Tibial nerve (tissue), 4 donors: Measurements from ENCODE around the gene PLA2G2D.

Experiments used
- EP300 ChIP-seq, 2 donors: sonication (generic); formaldehyde crosslinking; IDR thresholded peaks; one replicate each; pipeline ENCODE4 v1.6.1; 2017; ENCODE audit warnings: antibody characterized with exemption in 2 of 2, mild to moderate bottlenecking in 1 of 2
- POLR2A ChIP-seq, 2 donors: fragments of 450-650 bp; IDR thresholded peaks; one replicate each; pipeline ENCODE4 v1.6.1; 2017; ENCODE audit warnings: antibody characterized with exemption in 2 of 2, mild to moderate bottlenecking in 2 of 2, moderate library complexity in 2 of 2
- TF ChIP-seq, protein P1 (sequence below), 5 experiments: fragments of 200-600 bp in 3 of 5; fragments of 450-650 bp in 2 of 5; sonication (generic) in 3 of 5; IDR thresholded peaks; one replicate each; pipeline ENCODE4 v1.5.1; 2016 to 2019; ENCODE audit warnings: antibody characterized with exemption in 5 of 5, mild to moderate bottlenecking in 3 of 5, moderate library complexity in 2 of 5

DNA sequence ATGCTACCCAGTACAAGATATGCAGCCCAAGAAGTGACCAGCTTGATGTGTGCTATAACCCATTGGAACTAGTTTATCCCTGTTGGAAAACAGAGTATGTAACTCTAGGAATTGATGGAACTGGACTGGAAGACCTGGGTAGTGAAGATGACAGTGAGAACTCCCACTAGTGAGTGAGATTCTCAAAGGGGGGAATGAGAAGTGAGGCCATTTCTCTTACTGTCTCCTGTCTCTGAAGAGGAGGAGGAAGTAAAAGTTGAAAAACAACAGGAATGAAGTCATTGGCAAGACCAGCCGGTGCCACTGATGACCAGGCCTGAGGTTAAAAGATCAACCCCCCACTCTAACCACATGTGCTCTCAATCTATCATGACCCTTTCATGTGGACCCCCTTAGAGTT, 40.7 kb upstream of the PLA2G2D start:
- TF ChIP-seq, protein P1, sequence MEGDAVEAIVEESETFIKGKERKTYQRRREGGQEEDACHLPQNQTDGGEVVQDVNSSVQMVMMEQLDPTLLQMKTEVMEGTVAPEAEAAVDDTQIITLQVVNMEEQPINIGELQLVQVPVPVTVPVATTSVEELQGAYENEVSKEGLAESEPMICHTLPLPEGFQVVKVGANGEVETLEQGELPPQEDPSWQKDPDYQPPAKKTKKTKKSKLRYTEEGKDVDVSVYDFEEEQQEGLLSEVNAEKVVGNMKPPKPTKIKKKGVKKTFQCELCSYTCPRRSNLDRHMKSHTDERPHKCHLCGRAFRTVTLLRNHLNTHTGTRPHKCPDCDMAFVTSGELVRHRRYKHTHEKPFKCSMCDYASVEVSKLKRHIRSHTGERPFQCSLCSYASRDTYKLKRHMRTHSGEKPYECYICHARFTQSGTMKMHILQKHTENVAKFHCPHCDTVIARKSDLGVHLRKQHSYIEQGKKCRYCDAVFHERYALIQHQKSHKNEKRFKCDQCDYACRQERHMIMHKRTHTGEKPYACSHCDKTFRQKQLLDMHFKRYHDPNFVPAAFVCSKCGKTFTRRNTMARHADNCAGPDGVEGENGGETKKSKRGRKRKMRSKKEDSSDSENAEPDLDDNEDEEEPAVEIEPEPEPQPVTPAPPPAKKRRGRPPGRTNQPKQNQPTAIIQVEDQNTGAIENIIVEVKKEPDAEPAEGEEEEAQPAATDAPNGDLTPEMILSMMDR (IDR thresholded peaks at IDR 0.05), result no peak
- TF ChIP-seq EP300 (IDR thresholded peaks at IDR 0.05), result no peak
- TF ChIP-seq POLR2A (IDR thresholded peaks at IDR 0.05), result no peak
